Heart left ventricle (tissue), 16 donors: ENCODE data around the gene ARPC5. TPM values are rescaled to one million over a fixed set of nuclear protein-coding genes. Genes with fewer than 3 reads are reported as not detected.

Experiments used
- ATAC-seq, 4 donors: fragments of 200-7000 bp; cut with Tn5 transposase; one replicate each; pipeline ENCODE4 v1.9.1; 2020 to 2022; ENCODE audit warnings: moderate library complexity in 4 of 4, mild to moderate bottlenecking in 3 of 4, moderate number of reproducible peaks in 1 of 4
- DNase-seq, 5 donors: peaks; one replicate each; pipeline ENCODE4 v3.0.0-alpha.2; 2020
- H3K27ac ChIP-seq, 12 donors: fragments of 200-600 bp; sonication (generic) in 4 of 12; one replicate each; pipeline versions ENCODE4 v1.5.0 to v1.8.0; 2016 to 2022; ENCODE audit warnings: mild to moderate bottlenecking in 2 of 12
- H3K27me3 ChIP-seq, 9 donors: fragments of 200-600 bp; sonication (generic) in 2 of 9; one replicate each; pipeline versions ENCODE4 v1.5.1 to v1.8.0; 2016 to 2022; ENCODE audit warnings: mild to moderate bottlenecking in 3 of 9
- H3K36me3 ChIP-seq, 9 donors: fragments of 200-600 bp; sonication (generic) in 2 of 9; one replicate each; pipeline versions ENCODE4 v1.5.0 to v1.8.0; 2018 to 2022; ENCODE audit warnings: mild to moderate bottlenecking in 2 of 9
- H3K4me1 ChIP-seq, 12 donors: fragments of 200-600 bp; sonication (generic) in 4 of 12; one replicate each; pipeline versions ENCODE4 v1.5.0 to v1.8.0; 2016 to 2022; ENCODE audit warnings: mild to moderate bottlenecking in 3 of 12
- H3K4me3 ChIP-seq, 12 donors: fragments of 200-600 bp; sonication (generic) in 4 of 12; one replicate each; pipeline versions ENCODE4 v1.5.0 to v1.8.0; 2017 to 2022; ENCODE audit warnings: mild to moderate bottlenecking in 9 of 12, moderate library complexity in 4 of 12
- H3K9me3 ChIP-seq, 12 donors: fragments of 200-600 bp; sonication (generic) in 4 of 12; one replicate each; pipeline versions ENCODE4 v1.5.0 to v1.8.0; 2016 to 2022; ENCODE audit warnings: mild to moderate bottlenecking in 1 of 12
- POLR2A ChIP-seq, 2 donors: fragments of 450-650 bp; IDR thresholded peaks; one replicate each; pipeline ENCODE4 v1.6.1; 2017; ENCODE audit warnings: antibody characterized with exemption in 2 of 2, mild to moderate bottlenecking in 2 of 2, moderate library complexity in 2 of 2
- WGBS, 4 donors: extraction: QIAGEN DNeasy Blood & Tissue Kit in 2 of 4; methylation state at CpG; one replicate each; pipeline versions ENCODE4 v1.1.5 to v1.1.7; 2013 to 2018; 5-methylcytosine and 5-hydroxymethylcytosine counted together
- intact Hi-C, 10 donors: fragments of 100-400 bp; cut with DNase I; formaldehyde crosslinking; loops; one replicate each; pipeline versions ENCODE4 v1.11.1 to v1.14.2; 2022
- polyA plus RNA-seq, 2 donors: library from polyadenylated mRNA; stranded (reverse); fragments of 200-250 nt; gene quantifications; one replicate each; pipeline ENCODE4 v1.2.3, GENCODE V29; 2013
- total RNA-seq, 9 donors: library from RNA; depleted of rRNA in 2 of 9; stranded (reverse); fragments of >200 nt in 2 of 9; fragmentation: NEBNext Ultra II Directional in 3 of 9; extraction: Animal tissue kit (Norgen Biotek cat#: 25700) in 3 of 9; gene quantifications; one replicate each; pipeline versions ENCODE4 v1.1.0 to v1.2.4, GENCODE V29; 2016 to 2023
- TF ChIP-seq, protein P1 (sequence below), 12 donors: fragments of 200-600 bp; sonication (generic) in 4 of 12; IDR thresholded peaks; one replicate each; pipeline versions ENCODE4 v1.5.0 to v1.8.0; 2018 to 2022; ENCODE audit warnings: antibody characterized with exemption in 12 of 12, mild to moderate bottlenecking in 5 of 12
- donor health status: ischemic (EF 13 %, LVEDD 7.1; RV severe dilation, severe dysfunction).
- donor health status: healthy with polysubstance abuse.
- donor health status: DM: no; HTN: yes; CAD: no.
- donor health status: DM: no; HTN: no; CAD: no.
- donor health status: ischemic (EF 25% LVEDD 6.9; RV normal size, moderate dysfunction).
- donor health status: ischemic (EF 25% LVEDD 5.7; RV mildly dilated, moderate dysfunction).
- donor health status: healthy.
- donor health status: DM: yes; HTN: yes; CAD: no.
- donor health status: ischemic (EF 35%, LVEDD 5.7; RV mildly dilated, moderate dysfunction).
- donor health status: nonischemic (EF 11% LVEDD 7.7; RV severe dilation, severe dysfunction).
- donor health status: DM: yes; HTN: yes; CAD: no.
- donor health status: PGD.
- donor health status: ischemic (EF 29% LVEDD 5.4; RV normal size, mild dysfunction).
- donor health status: nonischemic (EF 23%, LVEDD 6.1; RV moderate dilation, normal function).

Gene ARPC5
- total and polyA plus RNA-seq, 11 donors, result 24.6 to 105 (median 31.3) TPM

DNA sequence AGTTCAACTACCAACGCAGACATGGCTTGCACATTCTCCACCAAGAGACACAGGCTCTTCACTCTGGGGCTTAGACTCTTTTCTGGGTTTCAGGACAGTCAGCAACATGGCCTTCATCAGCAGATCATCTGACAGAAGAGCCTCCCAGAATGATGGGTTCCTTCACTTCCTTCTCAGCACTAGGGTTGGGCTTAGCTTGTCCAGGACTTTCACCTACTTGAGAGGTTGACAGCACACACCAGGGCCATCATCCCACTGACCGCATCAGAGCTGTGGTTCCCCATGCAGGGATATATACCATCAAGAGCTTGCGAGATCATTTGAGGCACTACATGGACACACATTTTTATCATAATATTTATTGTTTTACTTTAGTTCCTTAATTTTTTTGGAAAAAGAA lies 34.9 kb downstream of the ARPC5 start:
- H3K9me3 ChIP-seq, result no peaks in the 10 kb centered on the region
- H3K27me3 ChIP-seq, result no peaks in the 10 kb centered on the region
- H3K4me3 ChIP-seq, result no peak overlapping the region
- WGBS, 4 donors, result 88 to 91% (median 90%) methylated on average over 3 of the region's 3 CpGs
- intact Hi-C loops, result no loop called here
- DNase-seq (no peak), ATAC-seq (peak in 1 of 4 donors; percentile 6)
- H3K27ac ChIP-seq, result peak overlapping the region in 1 of 12 donors; percentile 57
- H3K4me1 ChIP-seq, result peaks cover 0 to 54% (median 2%) of the 10 kb centered on the region in 12 donors
- TF ChIP-seq, protein P1, sequence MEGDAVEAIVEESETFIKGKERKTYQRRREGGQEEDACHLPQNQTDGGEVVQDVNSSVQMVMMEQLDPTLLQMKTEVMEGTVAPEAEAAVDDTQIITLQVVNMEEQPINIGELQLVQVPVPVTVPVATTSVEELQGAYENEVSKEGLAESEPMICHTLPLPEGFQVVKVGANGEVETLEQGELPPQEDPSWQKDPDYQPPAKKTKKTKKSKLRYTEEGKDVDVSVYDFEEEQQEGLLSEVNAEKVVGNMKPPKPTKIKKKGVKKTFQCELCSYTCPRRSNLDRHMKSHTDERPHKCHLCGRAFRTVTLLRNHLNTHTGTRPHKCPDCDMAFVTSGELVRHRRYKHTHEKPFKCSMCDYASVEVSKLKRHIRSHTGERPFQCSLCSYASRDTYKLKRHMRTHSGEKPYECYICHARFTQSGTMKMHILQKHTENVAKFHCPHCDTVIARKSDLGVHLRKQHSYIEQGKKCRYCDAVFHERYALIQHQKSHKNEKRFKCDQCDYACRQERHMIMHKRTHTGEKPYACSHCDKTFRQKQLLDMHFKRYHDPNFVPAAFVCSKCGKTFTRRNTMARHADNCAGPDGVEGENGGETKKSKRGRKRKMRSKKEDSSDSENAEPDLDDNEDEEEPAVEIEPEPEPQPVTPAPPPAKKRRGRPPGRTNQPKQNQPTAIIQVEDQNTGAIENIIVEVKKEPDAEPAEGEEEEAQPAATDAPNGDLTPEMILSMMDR (IDR thresholded peaks at IDR 0.05), result no peak
- TF ChIP-seq POLR2A (IDR thresholded peaks at IDR 0.05), result no peak
- no peaks in the 10 kb centered on the region for H3K36me3 ChIP-seq

DNA sequence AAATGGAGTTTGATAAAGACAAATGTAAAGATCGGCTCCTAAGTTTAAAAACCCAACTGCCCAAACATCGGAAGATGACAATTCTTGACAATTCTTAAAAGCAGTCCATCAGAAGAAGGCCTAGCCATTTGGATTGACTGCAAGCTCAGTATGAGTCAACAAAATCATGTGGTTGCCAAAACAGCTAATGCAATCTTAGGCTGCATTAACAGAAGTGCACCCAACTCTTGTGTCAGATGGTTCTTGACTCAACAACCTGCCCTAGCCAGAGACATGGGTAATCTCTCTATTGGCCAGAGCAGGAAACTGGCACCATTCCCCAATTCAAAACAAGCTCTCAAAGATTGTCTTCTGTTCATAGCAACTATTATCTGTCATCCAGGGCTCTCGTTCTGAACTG lies 35.4 kb downstream of the ARPC5 start:
- H3K27ac ChIP-seq, result peak overlapping the region in 1 of 12 donors; percentile 57
- 64 to 73% (median 70%) methylated on average over 3 of the region's 3 CpGs for WGBS, 4 donors
- ATAC-seq, result peak; percentile 27 to 87 (median 74)

GRCh38 chr1:183598386-183598785 lies 37.2 kb downstream of the ARPC5 start:
- Histone ChIP-seq H3K9me3 (no peaks in the 10 kb centered on the region), H3K36me3 (no peaks in the 10 kb centered on the region), H3K4me3 (no peak overlapping the region), H3K27me3 (no peaks in the 10 kb centered on the region), H3K27ac (peak overlapping the region in 2 of 12 donors; percentile 62 to 66), H3K4me1 (peaks cover 0 to 48% (median 2%) of the 10 kb centered on the region in 12 donors)
- WGBS, 4 donors, result 54 to 68% (median 57%) methylated on average over 2 of the region's 2 CpGs
- TF ChIP-seq, protein P1 (IDR thresholded peaks at IDR 0.05), result no peak
- ATAC-seq, result peak in 1 of 4 donors; percentile 29
- no peak for DNase-seq
- intact Hi-C loops, result no loop called here

More for the DNA sequence above, 35.4 kb downstream of the ARPC5 start:
- H3K4me3 ChIP-seq, result no peak overlapping the region
- intact Hi-C loops, result no loop called here
- no peaks in the 10 kb centered on the region for H3K27me3 ChIP-seq
- peaks cover 0 to 52% (median 2%) of the 10 kb centered on the region in 12 donors for H3K4me1 ChIP-seq
- TF ChIP-seq, protein P1 (IDR thresholded peaks at IDR 0.05), result no peak
- no peak for TF ChIP-seq POLR2A (IDR thresholded peaks at IDR 0.05)
- no peaks in the 10 kb centered on the region for H3K9me3 ChIP-seq
- H3K36me3 ChIP-seq, result no peaks in the 10 kb centered on the region
- peak in 1 of 5 donors; percentile 50 for DNase-seq

GRCh38 chr1:183597656-183598347 lies 37.8 kb downstream of the ARPC5 start:
- TF ChIP-seq POLR2A (IDR thresholded peaks at IDR 0.05), result no peak
- TF ChIP-seq, protein P1 (IDR thresholded peaks at IDR 0.05), result no peak
- H3K4me1 ChIP-seq, result peaks cover 0 to 50% (median 2%) of the 10 kb centered on the region in 12 donors
- intact Hi-C loops, result no loop called here
- WGBS, 4 donors, result 74 to 92% (median 79%) methylated on average over 5 of the region's 5 CpGs
- no peaks in the 10 kb centered on the region for H3K27me3 ChIP-seq
- no peaks in the 10 kb centered on the region for H3K36me3 ChIP-seq
- no peaks in the 10 kb centered on the region for H3K9me3 ChIP-seq
- no peak overlapping the region for H3K4me3 ChIP-seq
- no peak for DNase-seq
- peak overlapping the region in 3 of 12 donors; percentile 5 to 66 (median 62) for H3K27ac ChIP-seq
- ATAC-seq, result no peak
